ENCODE results near the gene OR2Y1.
A peak's percentile ranks its signal among the peaks of the same experiment; 100 is the strongest.
"Not testable (repeated sequence)": the region's sequence is repeated elsewhere in the genome, so short reads cannot be mapped to it uniquely, and the experiment has no call there.

Gene OR2Y1, protein sequence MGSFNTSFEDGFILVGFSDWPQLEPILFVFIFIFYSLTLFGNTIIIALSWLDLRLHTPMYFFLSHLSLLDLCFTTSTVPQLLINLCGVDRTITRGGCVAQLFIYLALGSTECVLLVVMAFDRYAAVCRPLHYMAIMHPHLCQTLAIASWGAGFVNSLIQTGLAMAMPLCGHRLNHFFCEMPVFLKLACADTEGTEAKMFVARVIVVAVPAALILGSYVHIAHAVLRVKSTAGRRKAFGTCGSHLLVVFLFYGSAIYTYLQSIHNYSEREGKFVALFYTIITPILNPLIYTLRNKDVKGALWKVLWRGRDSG

DNA sequence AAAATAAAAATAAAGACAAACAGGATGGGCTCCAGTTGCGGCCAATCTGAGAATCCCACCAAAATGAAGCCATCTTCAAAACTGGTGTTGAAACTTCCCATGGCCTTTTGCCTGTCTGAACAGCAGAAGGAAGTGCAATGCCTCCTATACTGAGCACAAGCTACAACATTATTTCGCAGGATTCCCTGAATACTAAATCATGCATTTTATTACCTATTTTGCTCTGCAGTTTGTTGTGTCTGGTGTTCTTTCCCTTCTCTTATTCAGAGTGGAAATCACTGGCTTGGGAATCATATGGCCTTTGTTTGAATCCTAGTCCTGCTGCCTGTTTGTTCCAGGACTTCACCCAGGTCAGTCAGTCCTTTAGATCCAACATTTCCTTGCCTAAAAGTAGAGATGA lies at the start of gene OR2Y1:
OR2Y1 (minus strand) TSS at position 101 of the 400 bp plus-strand sequence; CDS start at position 101, 0 bp downstream.
- Mint-ChIP-seq H3K27ac (no peak within 1 kb of the TSS), H3K4me3 (no peak within 1 kb of the TSS), H3K9me3 (no peaks in the 10 kb centered on the region), H3K36me3 (ENCODE audit: low read depth) (no peaks in the 10 kb centered on the region), H3K4me1 (ENCODE audit: low read depth) (no peaks in the 10 kb centered on the region), H3K27me3 (ENCODE audit: low read depth) (peaks cover 16% of the 10 kb centered on the region)

DNA sequence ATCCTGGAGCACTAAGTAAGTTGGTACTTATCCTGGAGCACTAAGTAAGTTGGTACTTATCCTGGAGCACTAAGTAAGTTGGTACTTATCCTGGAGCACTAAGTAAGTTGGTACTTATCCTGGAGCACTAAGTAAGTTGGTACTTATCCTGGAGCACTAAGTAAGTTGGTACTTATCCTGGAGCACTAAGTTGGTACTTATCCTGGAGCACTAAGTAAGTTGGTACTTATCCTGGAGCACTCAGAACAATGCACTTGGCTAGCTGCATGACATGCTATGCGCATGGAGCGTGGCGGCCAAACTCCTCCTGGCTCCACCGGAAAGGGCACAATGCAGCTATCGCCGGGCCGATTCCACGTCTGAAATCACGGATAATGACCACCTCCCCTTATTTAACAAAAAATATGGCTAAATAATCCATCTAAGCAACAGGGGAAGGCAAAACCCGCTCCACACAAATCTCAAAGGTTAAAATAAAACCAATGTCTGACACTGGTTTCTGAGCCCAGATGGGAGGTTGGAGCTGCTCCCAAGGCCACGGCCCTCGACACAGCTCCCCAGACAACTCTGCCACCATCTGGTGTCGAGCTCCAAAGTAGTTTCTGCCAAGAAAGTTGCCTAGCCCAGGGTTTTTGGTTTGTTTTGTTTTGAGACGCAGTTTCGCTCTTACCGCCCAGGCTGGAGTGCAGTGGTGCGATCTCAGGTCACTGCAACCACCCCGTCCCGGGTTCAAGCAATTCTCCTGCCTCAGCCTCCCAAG lies 49.0 kb upstream of the OR2Y1 start:
- H3K4me3 Mint-ChIP-seq; H3K27me3 Mint-ChIP-seq (ENCODE audit: low read depth); H3K9me3 Mint-ChIP-seq; H3K27ac Mint-ChIP-seq: not testable (repeated sequence)
- H3K4me1 Mint-ChIP-seq (ENCODE audit: low read depth) = peaks cover 17% of the 10 kb centered on the region
- peaks cover 21% of the 10 kb centered on the region for H3K36me3 Mint-ChIP-seq (ENCODE audit: low read depth)

GRCh38 chr5:180787711-180788431 lies 48.0 kb upstream of the OR2Y1 start:
- Mint-ChIP-seq H3K4me1 (ENCODE audit: low read depth) (peaks cover 13% of the 10 kb centered on the region), H3K27ac (peak overlapping the region; percentile 41), H3K9me3 (no peaks in the 10 kb centered on the region), H3K36me3 (ENCODE audit: low read depth) (peaks cover 16% of the 10 kb centered on the region), H3K4me3 (no peak overlapping the region), H3K27me3 (ENCODE audit: low read depth) (no peaks in the 10 kb centered on the region)

DNA sequence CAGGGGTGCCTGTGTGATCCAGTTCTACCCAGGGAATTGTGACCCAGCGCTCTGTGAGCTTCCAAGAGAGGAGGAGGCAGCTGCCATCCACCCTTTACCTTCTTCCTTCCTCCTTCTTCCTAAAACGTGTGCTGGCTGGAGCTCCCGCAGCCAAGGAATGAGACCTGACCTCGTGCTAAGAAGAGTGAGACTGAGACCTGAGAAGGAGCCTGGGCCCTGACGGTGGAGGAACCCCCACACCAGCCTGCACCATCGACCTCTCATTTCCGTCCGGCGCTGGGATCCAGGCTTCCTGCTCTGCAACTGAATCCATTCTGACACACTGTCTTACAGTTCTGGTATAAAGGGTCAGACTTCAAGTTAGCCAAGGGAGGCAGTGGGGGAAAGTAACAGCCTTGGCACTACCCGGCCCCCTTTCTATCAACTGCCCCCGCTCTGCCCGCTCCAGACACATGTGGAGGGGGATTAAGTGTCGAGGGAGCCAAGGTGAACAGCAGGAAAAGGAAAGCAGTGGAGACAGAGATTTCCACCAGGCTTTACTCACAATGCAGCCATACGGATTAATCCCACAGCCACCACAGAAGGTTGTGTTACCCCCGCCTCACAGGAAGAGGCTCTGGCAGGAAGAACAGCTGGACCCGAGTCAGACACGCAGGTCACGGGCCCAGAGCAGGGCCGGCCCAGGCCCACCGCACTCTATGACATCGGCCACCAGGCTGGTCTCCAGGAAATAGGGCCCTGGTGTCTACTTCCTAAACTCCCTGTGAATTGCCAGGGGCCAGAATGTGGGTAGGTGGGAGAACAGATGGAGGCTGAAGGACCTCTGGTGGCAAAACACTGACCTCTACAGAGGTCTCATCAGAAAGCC lies 46.9 kb upstream of the OR2Y1 start:
- Mint-ChIP-seq H3K4me1 (ENCODE audit: low read depth) (peaks cover 16% of the 10 kb centered on the region), H3K36me3 (ENCODE audit: low read depth) (peaks cover 13% of the 10 kb centered on the region), H3K9me3 (no peaks in the 10 kb centered on the region), H3K4me3 (no peak overlapping the region), H3K27me3 (ENCODE audit: low read depth) (no peaks in the 10 kb centered on the region), H3K27ac (peak overlapping the region; percentile 35)

GRCh38 chr5:180785794-180786221 lies 46.0 kb upstream of the OR2Y1 start:
- Mint-ChIP-seq H3K36me3 (ENCODE audit: low read depth) (peaks cover 8% of the 10 kb centered on the region), H3K4me3 (no peak overlapping the region), H3K27me3 (ENCODE audit: low read depth) (no peaks in the 10 kb centered on the region), H3K27ac (no peak overlapping the region), H3K4me1 (ENCODE audit: low read depth) (peaks cover 16% of the 10 kb centered on the region), H3K9me3 (no peaks in the 10 kb centered on the region)

GRCh38 chr5:180785121-180785781 lies 45.4 kb upstream of the OR2Y1 start:
- Mint-ChIP-seq H3K36me3 (ENCODE audit: low read depth) (peaks cover 6% of the 10 kb centered on the region), H3K4me3 (no peak overlapping the region), H3K27ac (no peak overlapping the region), H3K4me1 (ENCODE audit: low read depth) (peaks cover 15% of the 10 kb centered on the region), H3K9me3 (no peaks in the 10 kb centered on the region), H3K27me3 (ENCODE audit: low read depth) (no peaks in the 10 kb centered on the region)

- Mint-ChIP-seq H3K27ac (no peak overlapping the region), H3K4me3 (no peak overlapping the region), H3K27me3 (ENCODE audit: low read depth) (no peaks in the 10 kb centered on the region), H3K36me3 (ENCODE audit: low read depth) (no peaks in the 10 kb centered on the region), H3K9me3 (no peaks in the 10 kb centered on the region), H3K4me1 (ENCODE audit: low read depth) (peaks cover 15% of the 10 kb centered on the region)
Measured at GRCh38 chr5:180784497-180785097, 44.7 kb upstream of the OR2Y1 start.

- H3K4me1 Mint-ChIP-seq (ENCODE audit: low read depth) = peaks cover 15% of the 10 kb centered on the region
- no peak overlapping the region for H3K4me3 Mint-ChIP-seq
- H3K9me3 Mint-ChIP-seq = no peaks in the 10 kb centered on the region
- H3K27me3 Mint-ChIP-seq (ENCODE audit: low read depth) = no peaks in the 10 kb centered on the region
- no peak overlapping the region for H3K27ac Mint-ChIP-seq
- H3K36me3 Mint-ChIP-seq (ENCODE audit: low read depth) = no peaks in the 10 kb centered on the region
Measured at GRCh38 chr5:180783340-180784052, 43.6 kb upstream of the OR2Y1 start.

- no peaks in the 10 kb centered on the region for H3K9me3 Mint-ChIP-seq
- H3K36me3 Mint-ChIP-seq (ENCODE audit: low read depth) = no peaks in the 10 kb centered on the region
- no peaks in the 10 kb centered on the region for H3K27me3 Mint-ChIP-seq (ENCODE audit: low read depth)
- H3K4me1 Mint-ChIP-seq (ENCODE audit: low read depth) = peaks cover 11% of the 10 kb centered on the region
- H3K27ac Mint-ChIP-seq = no peak overlapping the region
- no peak overlapping the region for H3K4me3 Mint-ChIP-seq
Measured at GRCh38 chr5:180782748-180783147, 42.9 kb upstream of the OR2Y1 start.

DNA sequence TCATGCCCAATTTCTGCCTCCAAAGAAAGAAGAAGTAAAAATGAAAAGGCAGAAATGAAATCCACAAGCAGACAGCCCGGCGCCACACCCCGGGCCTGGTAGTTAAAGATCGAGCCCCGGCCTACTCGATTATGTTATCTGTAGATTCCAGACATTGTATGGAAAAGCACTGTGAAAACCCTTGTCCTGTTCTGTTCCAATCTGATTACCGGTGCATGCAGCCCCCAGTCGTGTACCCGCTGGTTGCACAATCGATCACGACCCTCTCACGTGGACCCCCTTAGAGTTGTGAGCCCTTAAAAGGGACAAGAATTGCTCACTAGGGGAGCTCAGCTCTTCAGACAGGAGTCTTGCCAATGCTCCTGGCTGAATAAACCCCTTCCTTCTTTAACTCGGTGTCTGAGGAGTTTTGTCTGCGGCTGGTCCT lies 42.1 kb upstream of the OR2Y1 start:
- peaks cover 11% of the 10 kb centered on the region for H3K4me1 Mint-ChIP-seq (ENCODE audit: low read depth)
- H3K27ac Mint-ChIP-seq; H3K27me3 Mint-ChIP-seq (ENCODE audit: low read depth); H3K9me3 Mint-ChIP-seq; H3K36me3 Mint-ChIP-seq (ENCODE audit: low read depth); H3K4me3 Mint-ChIP-seq: not testable (repeated sequence)

DNA sequence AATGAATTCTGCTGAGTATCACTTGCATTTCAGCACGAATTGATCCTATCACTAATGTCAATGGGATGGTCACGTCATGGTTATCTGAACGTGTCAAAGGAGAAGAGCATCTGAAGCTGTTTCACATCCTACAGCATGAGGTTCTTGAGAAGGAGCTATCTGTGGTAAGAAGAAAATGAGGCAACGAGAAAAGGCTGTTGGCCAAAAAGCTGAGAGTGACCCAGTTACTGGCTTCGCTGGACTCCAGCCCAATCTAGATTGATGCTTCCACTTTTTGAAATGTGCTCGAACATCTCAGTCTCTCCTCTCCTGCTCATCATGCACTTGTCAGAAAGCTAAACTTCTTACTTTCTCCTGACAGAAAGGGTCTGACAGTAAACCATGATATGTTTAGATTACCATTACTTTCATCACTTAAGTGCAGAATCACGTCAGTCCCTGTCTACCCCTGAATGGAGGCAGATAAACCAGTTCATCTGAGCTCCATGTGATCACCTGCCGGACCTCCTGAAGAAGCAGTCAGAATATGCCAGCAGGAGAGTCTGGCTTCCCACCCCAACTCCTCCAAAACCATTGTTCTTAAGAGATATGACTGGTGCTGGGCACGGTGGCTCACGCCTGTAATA lies 40.2 kb upstream of the OR2Y1 start:
- no peaks in the 10 kb centered on the region for H3K27me3 Mint-ChIP-seq (ENCODE audit: low read depth)
- no peak overlapping the region for H3K27ac Mint-ChIP-seq
- no peaks in the 10 kb centered on the region for H3K9me3 Mint-ChIP-seq
- no peak overlapping the region for H3K4me3 Mint-ChIP-seq
- no peaks in the 10 kb centered on the region for H3K36me3 Mint-ChIP-seq (ENCODE audit: low read depth)
- peaks cover 6% of the 10 kb centered on the region for H3K4me1 Mint-ChIP-seq (ENCODE audit: low read depth)

- Mint-ChIP-seq H3K36me3 (ENCODE audit: low read depth) (no peaks in the 10 kb centered on the region), H3K27me3 (ENCODE audit: low read depth) (peaks cover 5% of the 10 kb centered on the region), H3K9me3 (peaks cover 3% of the 10 kb centered on the region), H3K27ac (no peak overlapping the region), H3K4me3 (no peak overlapping the region), H3K4me1 (ENCODE audit: low read depth) (no peaks in the 10 kb centered on the region)
Measured at GRCh38 chr5:180777475-180777874, 37.6 kb upstream of the OR2Y1 start.
